Caco-2 (cell line): ENCODE results near the gene APC2. TPM values are rescaled to one million over a fixed set of nuclear protein-coding genes. Genes with fewer than 3 reads are reported as not detected.

Experiments used
- Bru-seq: library from RNA; stranded (reverse); fragments of 400-500 nt; gene quantifications from one replicate; lab custom pipeline; 2021; lab: Mats Ljungman, UMichigan
- BruChase-seq, 2 experiments: library from RNA; stranded (reverse); fragments of 400-500 nt; gene quantifications; one replicate each; lab custom pipeline; 2021; lab: Mats Ljungman, UMichigan
- BruUV-seq: library from RNA; stranded (reverse); fragments of 400-500 nt; replicated peaks from 2 replicates; lab custom pipeline; 2021; lab: Mats Ljungman, UMichigan
- CTCF ChIA-PET: fragments of 300-600 bp; sonication (Branson Sonifier 250); formaldehyde crosslinking; loops from one replicate; lab custom pipeline; 2022; ENCODE audit warnings: antibody characterized with exemption; lab: Charles Lee
- POLR2A ChIA-PET: fragments of 300-600 bp; sonication (Branson Sonifier 250); formaldehyde crosslinking; loops from one replicate; lab custom pipeline; 2022; ENCODE audit warnings: antibody characterized with exemption; lab: Charles Lee
- DNase-seq, 2 experiments: peaks; one replicate each; pipeline versions ENCODE4 v3.0.0 to v3.0.0-alpha.2; 2020 to 2022
- H3K27me3 ChIP-seq: replicated peaks from 2 replicates; pipeline ENCODE4 v1.6.0; 2011; ENCODE audit warnings: low read length; ENCODE audit not compliant: control insufficient read depth, insufficient read depth
- H3K36me3 ChIP-seq: 2 replicates; pipeline ENCODE4 v1.5.1; 2011; ENCODE audit warnings: low read length; ENCODE audit not compliant: control insufficient read depth, insufficient read depth
- H3K4me1 ChIP-seq: fragments of 250-450 bp; sonication (Bioruptor Pico); 2 replicates; pipeline ENCODE4 v1.5.1; 2020; ENCODE audit warnings: mild to moderate bottlenecking
- H3K4me3 ChIP-seq: 2 replicates; pipeline ENCODE4 v1.5.1; 2011; ENCODE audit warnings: low read depth, mild to moderate bottlenecking, control low read depth, low read length
- H3K9me3 ChIP-seq: fragments of 250-450 bp; sonication (Bioruptor Pico); 2 replicates; pipeline ENCODE4 v1.5.1; 2020; ENCODE audit warnings: mild to moderate bottlenecking, moderate library complexity
- H3K27ac Mint-ChIP-seq: one replicate; pipeline ENCODE4 v1.8.0; 2022; ENCODE audit warnings: mixed read lengths; ENCODE audit not compliant: unreplicated experiment
- H3K27me3 Mint-ChIP-seq: one replicate; pipeline ENCODE4 v1.8.0; 2022; ENCODE audit warnings: mixed read lengths; ENCODE audit not compliant: insufficient read depth, unreplicated experiment
- H3K36me3 Mint-ChIP-seq: one replicate; pipeline ENCODE4 v1.8.0; 2022; ENCODE audit warnings: mild to moderate bottlenecking, mixed read lengths; ENCODE audit not compliant: insufficient read depth, unreplicated experiment
- H3K4me1 Mint-ChIP-seq: one replicate; pipeline ENCODE4 v1.8.0; 2022; ENCODE audit warnings: low read depth, mixed read lengths; ENCODE audit not compliant: unreplicated experiment
- H3K4me3 Mint-ChIP-seq: one replicate; pipeline ENCODE4 v1.8.0; 2022; ENCODE audit warnings: mild to moderate bottlenecking, moderate library complexity, mixed read lengths; ENCODE audit not compliant: unreplicated experiment
- H3K9me3 Mint-ChIP-seq: one replicate; pipeline ENCODE4 v1.8.0; 2022; ENCODE audit warnings: mixed read lengths; ENCODE audit not compliant: unreplicated experiment
- intact Hi-C: fragments of 100-400 bp; cut with micrococcal nuclease; formaldehyde crosslinking; loops from one replicate; pipeline ENCODE4 v1.10.0; 2022; ENCODE audit not compliant: unreplicated experiment
- long read RNA-seq: library from polyadenylated mRNA; stranded (forward); transcript quantifications from one replicate; pipeline ENCODE4 v2.0.0, GENCODE V29; 2022
- total RNA-seq: library from RNA; stranded (reverse); gene quantifications from 2 replicates; pipeline ENCODE4 v1.2.3, GENCODE V29; 2022
- TF ChIP-seq, protein P1 (sequence below), 2 experiments: fragments of 200-600 bp in 1 of 2; IDR thresholded peaks; 1 replicate in 1 of 2; 2 replicates in 1 of 2; pipeline versions ENCODE4 v1.5.1 to v1.8.0; 2011 to 2022; ENCODE audit warnings: antibody characterized with exemption in 1 of 2, control low read depth in 1 of 2, inconsistent platforms in 1 of 2, low read depth in 1 of 2, low read length in 1 of 2, mild to moderate bottlenecking in 1 of 2, moderate library complexity in 1 of 2; ENCODE audit not compliant: insufficient read depth in 1 of 2, severe bottlenecking in 1 of 2, unreplicated experiment in 1 of 2

The APC2 gene, protein sequence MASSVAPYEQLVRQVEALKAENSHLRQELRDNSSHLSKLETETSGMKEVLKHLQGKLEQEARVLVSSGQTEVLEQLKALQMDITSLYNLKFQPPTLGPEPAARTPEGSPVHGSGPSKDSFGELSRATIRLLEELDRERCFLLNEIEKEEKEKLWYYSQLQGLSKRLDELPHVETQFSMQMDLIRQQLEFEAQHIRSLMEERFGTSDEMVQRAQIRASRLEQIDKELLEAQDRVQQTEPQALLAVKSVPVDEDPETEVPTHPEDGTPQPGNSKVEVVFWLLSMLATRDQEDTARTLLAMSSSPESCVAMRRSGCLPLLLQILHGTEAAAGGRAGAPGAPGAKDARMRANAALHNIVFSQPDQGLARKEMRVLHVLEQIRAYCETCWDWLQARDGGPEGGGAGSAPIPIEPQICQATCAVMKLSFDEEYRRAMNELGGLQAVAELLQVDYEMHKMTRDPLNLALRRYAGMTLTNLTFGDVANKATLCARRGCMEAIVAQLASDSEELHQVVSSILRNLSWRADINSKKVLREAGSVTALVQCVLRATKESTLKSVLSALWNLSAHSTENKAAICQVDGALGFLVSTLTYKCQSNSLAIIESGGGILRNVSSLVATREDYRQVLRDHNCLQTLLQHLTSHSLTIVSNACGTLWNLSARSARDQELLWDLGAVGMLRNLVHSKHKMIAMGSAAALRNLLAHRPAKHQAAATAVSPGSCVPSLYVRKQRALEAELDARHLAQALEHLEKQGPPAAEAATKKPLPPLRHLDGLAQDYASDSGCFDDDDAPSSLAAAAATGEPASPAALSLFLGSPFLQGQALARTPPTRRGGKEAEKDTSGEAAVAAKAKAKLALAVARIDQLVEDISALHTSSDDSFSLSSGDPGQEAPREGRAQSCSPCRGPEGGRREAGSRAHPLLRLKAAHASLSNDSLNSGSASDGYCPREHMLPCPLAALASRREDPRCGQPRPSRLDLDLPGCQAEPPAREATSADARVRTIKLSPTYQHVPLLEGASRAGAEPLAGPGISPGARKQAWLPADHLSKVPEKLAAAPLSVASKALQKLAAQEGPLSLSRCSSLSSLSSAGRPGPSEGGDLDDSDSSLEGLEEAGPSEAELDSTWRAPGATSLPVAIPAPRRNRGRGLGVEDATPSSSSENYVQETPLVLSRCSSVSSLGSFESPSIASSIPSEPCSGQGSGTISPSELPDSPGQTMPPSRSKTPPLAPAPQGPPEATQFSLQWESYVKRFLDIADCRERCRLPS (N-terminal part only)
- 9.5 and 11.3 TPM in 2 replicates for total RNA-seq
- Bru-seq, nascent RNA: percentile 30 among the genes with signal in this experiment
- BruChase-seq, experiment 1, labeled RNA remaining after a 2-hour chase: percentile 36 among the genes with signal in this experiment
- BruChase-seq, experiment 2, labeled RNA remaining after a 6-hour chase: percentile 47 among the genes with signal in this experiment
- long read RNA-seq, partial matches to known transcripts: 1 of 6 reads
- long read RNA-seq, other reads (novel, unspliced or antisense): 5 of 6 reads

DNA sequence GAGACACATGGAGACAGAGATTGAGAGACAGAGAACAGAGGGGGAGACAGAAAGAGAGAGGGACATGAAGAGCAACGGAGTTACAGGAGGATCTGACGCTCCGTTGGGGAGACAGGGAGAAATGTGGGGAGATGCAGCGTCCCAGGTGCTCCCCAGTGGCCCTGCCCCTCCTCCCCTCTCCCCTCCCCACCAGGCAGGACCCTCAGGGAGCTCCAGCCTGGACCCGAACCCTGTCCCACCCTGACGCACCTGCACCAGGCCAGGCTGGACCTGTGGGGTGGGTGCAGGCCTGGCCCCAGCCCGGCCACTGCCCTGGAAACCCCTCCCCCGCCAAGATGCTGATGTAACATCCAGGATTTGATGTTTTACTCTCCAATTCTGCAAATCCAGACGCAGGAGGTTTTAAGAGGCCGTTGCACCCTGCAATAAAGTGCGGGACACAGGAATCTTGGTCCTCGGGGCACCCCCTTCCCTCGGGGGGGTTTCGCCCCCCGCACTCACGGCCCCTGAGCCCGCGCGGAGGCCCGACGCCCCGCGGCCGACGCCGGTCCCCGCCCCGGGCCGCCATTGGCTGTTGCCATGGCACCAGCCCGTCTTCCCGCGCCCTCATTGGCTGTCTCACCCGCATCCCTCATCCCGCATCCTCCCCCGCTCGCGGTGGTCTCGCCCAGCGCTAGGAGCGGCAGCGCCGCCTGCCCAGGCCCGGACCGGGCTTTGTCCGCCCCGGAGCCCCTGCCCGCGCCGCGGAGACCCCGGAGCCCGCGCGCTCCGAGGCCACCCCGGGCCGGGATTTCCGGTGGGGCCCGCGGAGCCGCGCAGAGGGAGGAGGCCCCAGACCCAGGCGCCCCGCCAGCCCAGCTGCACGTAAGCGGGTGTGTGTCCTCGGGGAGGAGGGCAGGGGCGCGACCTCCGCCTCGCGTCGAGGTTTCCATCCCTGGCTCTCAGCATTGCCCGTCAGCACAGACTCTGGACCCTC lies at the start of gene APC2:
APC2 (plus strand) TSS at position 655 of the 976 bp plus-strand sequence. CDS start 2,881 bp downstream, outside the sequence.
- Mint-ChIP-seq H3K9me3 (no peaks in the 10 kb centered on the region), H3K27ac (peak within 1 kb of the TSS; percentile 22), H3K27me3 (peaks cover 4% of the 10 kb centered on the region), H3K4me3 (no peak within 1 kb of the TSS), H3K4me1 (no peaks in the 10 kb centered on the region), H3K36me3 (peaks cover 42% of the 10 kb centered on the region)
- BruUV-seq: no TSS peak
- Histone ChIP-seq H3K9me3 (no peaks in the 10 kb centered on the region), H3K27me3 (no peaks in the 10 kb centered on the region), H3K4me1 (peaks cover 7% of the 10 kb centered on the region; the same call in 1 of the 2 replicates), H3K4me3 (no peak within 1 kb of the TSS), H3K36me3 (no peaks in the 10 kb centered on the region)
- ChIA-PET CTCF (interaction anchor here (0.6 kb wide), 1 partner anchor 41 kb away, joined by 3 read pairs; no protein-coding TSS in a partner anchor), POLR2A (no interaction called here)
- TF ChIP-seq, protein P1, sequence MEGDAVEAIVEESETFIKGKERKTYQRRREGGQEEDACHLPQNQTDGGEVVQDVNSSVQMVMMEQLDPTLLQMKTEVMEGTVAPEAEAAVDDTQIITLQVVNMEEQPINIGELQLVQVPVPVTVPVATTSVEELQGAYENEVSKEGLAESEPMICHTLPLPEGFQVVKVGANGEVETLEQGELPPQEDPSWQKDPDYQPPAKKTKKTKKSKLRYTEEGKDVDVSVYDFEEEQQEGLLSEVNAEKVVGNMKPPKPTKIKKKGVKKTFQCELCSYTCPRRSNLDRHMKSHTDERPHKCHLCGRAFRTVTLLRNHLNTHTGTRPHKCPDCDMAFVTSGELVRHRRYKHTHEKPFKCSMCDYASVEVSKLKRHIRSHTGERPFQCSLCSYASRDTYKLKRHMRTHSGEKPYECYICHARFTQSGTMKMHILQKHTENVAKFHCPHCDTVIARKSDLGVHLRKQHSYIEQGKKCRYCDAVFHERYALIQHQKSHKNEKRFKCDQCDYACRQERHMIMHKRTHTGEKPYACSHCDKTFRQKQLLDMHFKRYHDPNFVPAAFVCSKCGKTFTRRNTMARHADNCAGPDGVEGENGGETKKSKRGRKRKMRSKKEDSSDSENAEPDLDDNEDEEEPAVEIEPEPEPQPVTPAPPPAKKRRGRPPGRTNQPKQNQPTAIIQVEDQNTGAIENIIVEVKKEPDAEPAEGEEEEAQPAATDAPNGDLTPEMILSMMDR (IDR thresholded peaks at IDR 0.05; ENCODE audit: insufficient read depth in 1 of 2, low read depth in 1 of 2, low read length in 1 of 2, severe bottlenecking in 1 of 2, unreplicated experiment in 1 of 2): no peak
- DNase-seq: no peak
- intact Hi-C loops: no loop called here

DNA sequence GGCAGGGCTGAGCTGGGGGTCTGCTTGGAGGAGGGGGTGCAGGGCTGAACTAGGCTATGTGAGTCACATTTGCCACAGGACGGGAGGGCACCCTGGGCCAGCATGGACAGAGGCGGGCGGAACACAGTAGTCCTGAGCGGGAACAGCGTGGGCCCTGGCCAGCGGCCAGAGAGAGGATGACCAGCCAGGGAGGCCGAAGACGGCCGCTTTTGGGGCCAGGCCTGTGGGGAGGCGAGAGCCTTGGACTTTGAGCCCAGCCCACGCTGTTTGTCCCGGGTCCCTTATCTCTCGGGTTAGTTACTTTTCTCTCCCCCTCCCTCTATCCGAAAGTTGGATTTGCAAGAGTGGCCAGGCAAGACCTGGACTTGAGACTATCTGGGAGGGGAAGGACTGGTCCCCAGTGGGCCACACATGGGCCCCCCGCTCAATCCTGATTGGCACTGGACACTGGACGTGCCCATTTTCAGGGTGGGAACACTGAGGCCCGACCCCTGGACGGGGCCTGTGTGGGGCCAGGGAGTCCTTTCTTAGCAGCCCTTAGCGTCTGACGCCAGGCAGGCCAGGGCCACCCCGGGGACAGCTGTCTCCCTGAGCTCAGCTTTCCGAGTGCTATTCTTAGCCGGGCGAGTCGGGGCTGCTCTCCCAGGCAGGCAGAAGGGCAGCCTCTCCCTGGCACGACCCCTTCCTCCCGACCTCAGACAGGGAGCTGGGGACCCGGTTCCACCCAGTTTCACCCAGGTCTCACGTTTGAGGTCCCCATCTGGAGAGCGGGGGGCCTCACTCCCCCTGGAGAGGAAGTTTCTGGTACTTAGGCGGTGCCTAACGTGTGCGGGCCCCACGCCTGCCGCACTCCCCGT lies 49.4 kb upstream of the APC2 start:
- peak; percentile 64 to 66 for DNase-seq
- BruUV-seq: no TSS peak
- peak overlapping the region; percentile 54 for H3K4me3 ChIP-seq
- peaks cover 2% of the 10 kb centered on the region; the same call in 1 of the 2 replicates for H3K36me3 ChIP-seq
- Mint-ChIP-seq H3K27ac (peak overlapping the region; percentile 29), H3K27me3 (no peaks in the 10 kb centered on the region), H3K4me3 (peak overlapping the region; percentile 73), H3K4me1 (no peaks in the 10 kb centered on the region), H3K36me3 (peaks cover 35% of the 10 kb centered on the region), H3K9me3 (no peaks in the 10 kb centered on the region)
- no peaks in the 10 kb centered on the region for H3K9me3 ChIP-seq
- POLR2A ChIA-PET: no interaction called here
- intact Hi-C loops: loop anchor here (1.0 kb wide), 1 partner anchor 15 kb away; no protein-coding TSS in a partner anchor
- peaks cover 9% of the 10 kb centered on the region for H3K4me1 ChIP-seq
- CTCF ChIA-PET: interaction anchor here (0.6 kb wide), 1 partner anchor 57 kb away, joined by 4 read pairs; no protein-coding TSS in a partner anchor
- H3K27me3 ChIP-seq: no peaks in the 10 kb centered on the region
- TF ChIP-seq, protein P1 (IDR thresholded peaks at IDR 0.05; ENCODE audit: insufficient read depth in 1 of 2, low read depth in 1 of 2, low read length in 1 of 2, severe bottlenecking in 1 of 2, unreplicated experiment in 1 of 2): no peak
